ENCODE results near the gene VTCN1.
A peak's percentile ranks its signal among the peaks of the same experiment; 100 is the strongest.
"Not testable (repeated sequence)": the region's sequence is repeated elsewhere in the genome, so short reads cannot be mapped to it uniquely, and the experiment has no call there.

Gene VTCN1

DNA sequence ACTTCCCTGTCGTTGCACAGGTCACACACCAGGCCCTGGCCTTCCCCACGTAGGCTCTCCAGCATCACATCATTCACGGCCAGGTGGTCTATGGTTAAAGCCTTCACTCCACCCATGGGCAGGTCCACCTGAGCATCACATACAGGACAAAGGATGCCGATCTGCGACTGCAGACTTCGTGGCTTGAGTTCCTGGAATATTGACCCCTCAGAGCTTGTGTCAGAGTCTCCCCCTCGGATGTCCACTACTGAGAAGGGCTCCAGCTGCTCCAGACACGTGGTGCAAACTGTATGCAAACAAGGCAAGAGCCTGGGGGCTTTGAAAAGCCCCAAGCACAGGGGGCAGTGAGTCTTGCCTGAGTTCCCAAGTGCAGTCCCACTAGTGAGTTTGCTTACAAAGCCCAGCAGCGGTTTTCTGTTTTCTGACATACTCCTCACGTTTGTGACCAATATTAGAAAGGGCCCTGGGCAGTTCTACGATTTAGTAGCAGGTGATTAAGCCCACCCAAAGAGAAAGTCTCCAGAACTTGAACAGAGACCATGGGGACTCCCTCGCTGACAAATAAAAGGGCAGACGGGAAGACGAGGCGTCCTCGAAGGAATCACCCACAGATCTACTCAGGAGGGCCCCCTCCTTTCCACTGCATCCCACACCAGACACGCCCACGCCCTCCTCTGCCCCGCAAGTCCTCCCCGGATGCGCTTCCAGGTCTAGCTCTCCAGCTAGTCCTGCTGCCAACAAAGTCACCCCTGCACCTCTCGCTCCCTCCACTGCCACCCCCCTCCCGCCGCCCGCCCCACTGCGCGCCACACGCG is 89.7 kb downstream of the VTCN1 start:
- DNase-seq (ENCODE audit: low spot score), result peak; percentile 32
- in situ Hi-C loops (cut with MboI; ENCODE audit: low sequenced_read_pairs, unreplicated experiment), result no loop called here

DNA sequence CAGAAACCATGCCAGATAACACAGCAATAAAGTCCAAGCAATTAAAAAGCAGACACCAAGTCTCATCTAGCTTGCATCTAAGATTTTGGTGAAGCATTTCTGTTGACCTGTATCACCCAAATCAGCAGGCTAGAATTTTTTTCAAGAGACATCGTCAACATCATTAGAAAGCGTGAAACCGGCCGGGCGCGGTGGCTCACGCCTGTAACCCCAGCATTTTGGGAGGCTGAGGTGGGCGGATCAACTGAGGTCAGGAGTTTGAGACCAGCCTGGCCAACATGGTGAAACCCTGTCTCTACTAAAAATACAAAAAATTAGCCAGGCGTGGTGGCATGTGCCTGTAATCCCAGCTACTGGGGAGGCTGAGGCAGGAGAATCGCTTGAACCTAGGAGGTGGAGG is 91.6 kb downstream of the VTCN1 start:
- in situ Hi-C loops (cut with MboI; ENCODE audit: low sequenced_read_pairs, unreplicated experiment), result loop anchor here (10.0 kb wide), 1 partner anchor 64 kb away; no protein-coding TSS in a partner anchor

More for the DNA sequence above, 89.7 kb downstream of the VTCN1 start:
- TF ChIP-seq, protein P1, sequence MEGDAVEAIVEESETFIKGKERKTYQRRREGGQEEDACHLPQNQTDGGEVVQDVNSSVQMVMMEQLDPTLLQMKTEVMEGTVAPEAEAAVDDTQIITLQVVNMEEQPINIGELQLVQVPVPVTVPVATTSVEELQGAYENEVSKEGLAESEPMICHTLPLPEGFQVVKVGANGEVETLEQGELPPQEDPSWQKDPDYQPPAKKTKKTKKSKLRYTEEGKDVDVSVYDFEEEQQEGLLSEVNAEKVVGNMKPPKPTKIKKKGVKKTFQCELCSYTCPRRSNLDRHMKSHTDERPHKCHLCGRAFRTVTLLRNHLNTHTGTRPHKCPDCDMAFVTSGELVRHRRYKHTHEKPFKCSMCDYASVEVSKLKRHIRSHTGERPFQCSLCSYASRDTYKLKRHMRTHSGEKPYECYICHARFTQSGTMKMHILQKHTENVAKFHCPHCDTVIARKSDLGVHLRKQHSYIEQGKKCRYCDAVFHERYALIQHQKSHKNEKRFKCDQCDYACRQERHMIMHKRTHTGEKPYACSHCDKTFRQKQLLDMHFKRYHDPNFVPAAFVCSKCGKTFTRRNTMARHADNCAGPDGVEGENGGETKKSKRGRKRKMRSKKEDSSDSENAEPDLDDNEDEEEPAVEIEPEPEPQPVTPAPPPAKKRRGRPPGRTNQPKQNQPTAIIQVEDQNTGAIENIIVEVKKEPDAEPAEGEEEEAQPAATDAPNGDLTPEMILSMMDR (IDR thresholded peaks at IDR 0.05; ENCODE audit: borderline replicate concordance, control extremely low read depth, extremely low read depth, insufficient read depth, missing control alignments), result no peak

DNA sequence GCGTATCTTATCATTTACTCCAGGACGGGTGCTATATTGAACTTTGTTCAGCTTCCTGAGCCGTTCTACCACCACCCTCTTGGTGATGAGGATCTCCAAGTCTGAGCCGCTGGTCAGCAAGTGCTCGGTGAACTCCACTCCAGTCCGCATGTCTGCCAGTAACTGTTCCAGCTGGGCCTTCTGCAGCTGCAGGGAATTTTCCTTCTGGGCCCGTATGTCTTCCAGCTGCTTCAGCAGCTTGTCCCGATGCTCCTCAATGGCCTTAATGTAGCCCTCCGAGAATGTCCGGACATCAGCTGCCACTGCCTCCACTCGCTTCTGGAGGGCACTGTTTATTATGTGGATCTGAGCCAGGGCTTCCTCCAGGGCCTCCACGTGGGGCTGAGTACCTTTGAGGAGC is 92.6 kb downstream of the VTCN1 start:
- in situ Hi-C loops (cut with MboI; ENCODE audit: low sequenced_read_pairs, unreplicated experiment), result loop anchor here (10.0 kb wide), 1 partner anchor 63 kb away; no protein-coding TSS in a partner anchor
- DNase-seq (ENCODE audit: low spot score), result no peak
- TF ChIP-seq, protein P1 (IDR thresholded peaks at IDR 0.05; ENCODE audit: borderline replicate concordance, control extremely low read depth, extremely low read depth, insufficient read depth, missing control alignments), result no peak

More for the DNA sequence above, 91.6 kb downstream of the VTCN1 start:
- DNase-seq (ENCODE audit: low spot score), result not testable (repeated sequence)

DNA sequence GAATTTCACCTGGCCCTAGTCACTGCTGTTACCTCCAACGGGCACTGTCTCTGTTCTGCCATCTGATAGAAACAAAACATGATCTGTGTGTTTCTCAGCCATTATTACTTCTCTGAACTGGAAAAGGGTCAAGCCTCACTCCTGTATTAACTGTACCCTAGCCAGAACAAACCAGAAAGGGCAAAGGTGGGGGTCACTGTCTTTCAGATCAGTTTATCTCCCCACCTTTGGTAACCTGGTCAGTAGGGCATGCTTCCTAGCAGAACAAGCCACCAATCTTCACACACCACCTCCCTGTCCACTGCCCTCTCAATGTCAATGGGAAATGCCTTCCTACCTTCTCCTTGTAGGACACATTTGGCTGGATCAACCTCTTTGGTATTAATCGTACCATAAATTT is 93.0 kb downstream of the VTCN1 start:
- in situ Hi-C loops (cut with MboI; ENCODE audit: low sequenced_read_pairs, unreplicated experiment), result loop anchor here (10.0 kb wide), 1 partner anchor 63 kb away; no protein-coding TSS in a partner anchor
- TF ChIP-seq, protein P1 (IDR thresholded peaks at IDR 0.05; ENCODE audit: borderline replicate concordance, control extremely low read depth, extremely low read depth, insufficient read depth, missing control alignments), result no peak
- DNase-seq (ENCODE audit: low spot score), result no peak

DNA sequence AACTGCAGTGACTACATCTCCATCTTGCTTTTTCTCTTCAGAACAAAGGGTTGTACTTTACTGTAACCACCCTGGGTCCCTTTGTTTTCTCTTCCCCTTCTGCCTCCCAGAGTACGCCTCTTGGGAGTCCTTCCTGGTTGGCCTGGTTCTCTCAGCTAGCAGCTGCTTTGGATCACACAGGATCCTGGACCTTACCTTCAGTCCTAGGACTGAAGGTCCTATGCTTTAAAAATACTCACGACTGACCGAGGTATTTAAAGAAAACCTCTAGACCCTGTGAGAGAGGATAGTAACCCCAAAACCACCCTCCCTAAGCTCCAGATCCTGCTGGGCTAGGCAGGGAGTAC is 94.0 kb downstream of the VTCN1 start:
- DNase-seq (ENCODE audit: low spot score), result no peak
- in situ Hi-C loops (cut with MboI; ENCODE audit: low sequenced_read_pairs, unreplicated experiment), result loop anchor here (10.0 kb wide), 1 partner anchor 62 kb away; no protein-coding TSS in a partner anchor
- TF ChIP-seq, protein P1 (IDR thresholded peaks at IDR 0.05; ENCODE audit: borderline replicate concordance, control extremely low read depth, extremely low read depth, insufficient read depth, missing control alignments), result no peak

DNA sequence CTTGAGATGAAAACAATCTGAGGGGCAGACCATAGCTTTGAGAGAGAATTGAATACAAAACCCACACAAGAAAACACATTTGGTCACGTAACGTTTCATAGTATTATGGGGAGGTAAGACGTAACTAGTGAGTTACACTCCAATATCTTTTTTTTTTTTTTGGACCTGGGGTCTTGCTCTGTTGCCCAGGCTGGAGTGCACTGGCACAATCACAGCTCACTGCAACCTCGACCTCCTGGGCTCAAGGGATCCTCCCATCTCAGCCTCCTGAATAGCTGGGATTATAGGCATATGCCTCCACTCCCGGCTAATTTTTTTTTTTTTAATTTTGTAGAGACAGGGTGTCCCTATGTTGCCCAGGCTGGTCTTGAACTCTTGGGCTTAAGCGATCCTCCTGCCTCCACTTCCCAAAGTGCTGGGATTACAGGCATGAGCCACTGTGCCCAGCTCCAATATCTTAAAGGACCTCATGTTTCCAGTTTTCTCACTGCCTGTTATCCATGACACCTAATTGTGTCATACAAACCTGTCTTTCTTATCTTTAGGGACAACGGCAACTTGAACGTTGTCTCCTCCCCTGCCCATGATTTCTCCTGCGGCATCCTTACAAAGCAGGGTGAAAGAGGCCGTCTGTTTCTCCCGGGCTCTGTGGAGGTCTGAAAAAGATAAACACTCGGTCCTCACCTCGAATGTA is 94.5 kb downstream of the VTCN1 start:
- TF ChIP-seq, protein P1 (IDR thresholded peaks at IDR 0.05; ENCODE audit: borderline replicate concordance, control extremely low read depth, extremely low read depth, insufficient read depth, missing control alignments), result no peak

DNA sequence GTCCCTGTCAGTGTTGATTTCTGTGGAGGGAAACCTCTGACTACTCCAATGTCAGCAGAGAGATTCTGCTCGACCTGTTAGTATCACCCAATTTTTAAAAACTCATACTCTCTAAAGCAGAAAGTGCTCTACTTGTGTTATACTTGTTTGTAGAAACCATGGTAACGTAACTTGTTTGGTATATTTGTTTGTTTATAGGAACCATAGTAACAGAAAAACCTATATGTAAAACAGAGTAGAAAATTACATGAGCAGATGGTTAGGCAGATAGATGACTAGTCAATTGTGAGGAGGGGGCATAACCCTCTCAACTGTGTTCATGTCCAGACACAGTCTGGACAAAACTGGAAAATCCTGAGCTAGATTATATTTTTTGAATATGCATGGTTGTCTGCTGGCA is 95.8 kb downstream of the VTCN1 start:
- in situ Hi-C loops (cut with MboI; ENCODE audit: low sequenced_read_pairs, unreplicated experiment), result loop anchor here (10.0 kb wide), 1 partner anchor 60 kb away; no protein-coding TSS in a partner anchor
- TF ChIP-seq, protein P1 (IDR thresholded peaks at IDR 0.05; ENCODE audit: borderline replicate concordance, control extremely low read depth, extremely low read depth, insufficient read depth, missing control alignments), result no peak
- DNase-seq (ENCODE audit: low spot score), result no peak

More for the DNA sequence above, 94.5 kb downstream of the VTCN1 start:
- no peak for DNase-seq (ENCODE audit: low spot score)
- in situ Hi-C loops (cut with MboI; ENCODE audit: low sequenced_read_pairs, unreplicated experiment), result loop anchor here (10.0 kb wide), 1 partner anchor 61 kb away; no protein-coding TSS in a partner anchor

Data from GM13976 (cell line).